Hematopoietic multipotent progenitor cell treated with erythropoietin and hydrocortisone succinate and interleukin-3 and kit ligand, for 8 days (in vitro differentiated cells): Measurements from ENCODE around the gene PRX.
"Not testable (repeated sequence)": the region's sequence is repeated elsewhere in the genome, so short reads cannot be mapped to it uniquely, and the experiment has no call there.

Source experiments
- DNase-seq: peaks from one replicate; pipeline ENCODE4 v3.0.0-alpha.2; 2015

PRX gene

GRCh38 chr19:40438284-40438683 lies 25.1 kb upstream of the PRX start:
- no peak for DNase-seq

- DNase-seq: peak; percentile 83
These were observed 20.4 kb upstream of the PRX start for GRCh38 chr19:40433391-40434216.

GRCh38 chr19:40432760-40433159 lies 19.6 kb upstream of the PRX start:
- DNase-seq: not testable (repeated sequence)

- DNase-seq: no peak
These were observed 18.5 kb upstream of the PRX start for GRCh38 chr19:40431698-40432097.

- DNase-seq: not testable (repeated sequence)
These were observed 17.1 kb upstream of the PRX start for GRCh38 chr19:40430242-40430641.

GRCh38 chr19:40428197-40428596 lies 15.0 kb upstream of the PRX start:
- not testable (repeated sequence) for DNase-seq

- peak; percentile 99 for DNase-seq
These were observed 12.5 kb upstream of the PRX start, which contains the start of gene SERTAD1 for GRCh38 chr19:40425450-40426287. Gene SERTAD1, minus strand, starts transcription at chr19:40425992. Its CDS starts 2,446 bp downstream, at chr19:40423546.

- no peak for DNase-seq
These were observed 11.7 kb upstream of the PRX start for GRCh38 chr19:40424637-40425449.

GRCh38 chr19:40423938-40424337 lies 10.8 kb upstream of the PRX start:
- no peak for DNase-seq

GRCh38 chr19:40422748-40423566 lies 9.8 kb upstream of the PRX start:
- DNase-seq: no peak

GRCh38 chr19:40421993-40422747 lies 9.0 kb upstream of the PRX start:
- peak; percentile 53 for DNase-seq

GRCh38 chr19:40420766-40421765 lies 7.9 kb upstream of the PRX start:
- DNase-seq: peak; percentile 82

- no peak for DNase-seq
These were observed 7.2 kb upstream of the PRX start for GRCh38 chr19:40420451-40420765.

- no peak for DNase-seq
These were observed 6.6 kb upstream of the PRX start for GRCh38 chr19:40419780-40420179.

GRCh38 chr19:40419066-40419612 lies 6.0 kb upstream of the PRX start:
- no peak for DNase-seq

GRCh38 chr19:40418040-40418439 lies 4.9 kb upstream of the PRX start:
- DNase-seq: no peak

- DNase-seq: no peak
These were observed 4.4 kb upstream of the PRX start for GRCh38 chr19:40417643-40417981.

GRCh38 chr19:40416918-40417642 lies 3.9 kb upstream of the PRX start:
- peak; percentile 77 for DNase-seq

GRCh38 chr19:40415768-40416167 lies 2.6 kb upstream of the PRX start:
- no peak for DNase-seq
